ENCODE measurements around the gene CMTM6. TPM values are rescaled to one million over a fixed set of nuclear protein-coding genes. Genes with fewer than 3 reads are reported as not detected.
"Not testable (repeated sequence)": the region's sequence is repeated elsewhere in the genome, so short reads cannot be mapped to it uniquely, and the experiment has no call there.

CMTM6 gene
- total and polyA plus RNA-seq, 10 of the 15 experiments (the other 5 are each of a cell fraction or from before 2014, with no cell fraction given), result 27.1 to 97.3 (median 61.4) TPM

- TF ChIP-seq ZSCAN29 (IDR thresholded peaks at IDR 0.05) (no peak), RFX5 (IDR thresholded peaks at IDR 0.05; ENCODE audit: low read depth, low read length) (no peak), TARDBP (IDR thresholded peaks at IDR 0.05; ENCODE audit: borderline replicate concordance) (no peak), STAT3 (IDR thresholded peaks at IDR 0.05; ENCODE audit: low read depth, low read length) (no peak), ZZZ3 (IDR thresholded peaks at IDR 0.05; ENCODE audit: control insufficient read depth, insufficient read length, low read depth) (no peak), IKZF1 (conservative IDR thresholded peaks at IDR 0.05) (no peak), KLF5 (IDR thresholded peaks at IDR 0.05; ENCODE audit: partially characterized antibody) (no peak), HDAC6 (IDR thresholded peaks at IDR 0.05; ENCODE audit: unreplicated experiment) (no peak), CEBPZ (IDR thresholded peaks at IDR 0.05; ENCODE audit: low read depth, low read length) (no peak), YY1 (IDR thresholded peaks at IDR 0.05; ENCODE audit: low read depth, low read length) (no peak)
Observed at GRCh38 chr3:32522682-32523081, 20.0 kb upstream of the CMTM6 start (continued).

- BruUV-seq (replicated peaks); DNase-seq (ENCODE audit: low read depth, low spot score); in situ Hi-C loops (cut with MboI); H2AFZ ChIP-seq (ENCODE audit: control insufficient read depth, low read depth, low read length); SMC1A ChIA-PET (ENCODE audit: uncharacterized antibody, unreplicated experiment); H3K4me1 ChIP-seq (ENCODE audit: control insufficient read depth, insufficient read depth, low read length); H3K79me2 ChIP-seq (ENCODE audit: control insufficient read depth, insufficient read depth, low read length); H3K4me2 ChIP-seq (ENCODE audit: control insufficient read depth, insufficient read depth); H3K27ac ChIP-seq (ENCODE audit: control insufficient read depth, insufficient read depth); H3K9me3 ChIP-seq (replicated peaks; ENCODE audit: control insufficient read depth, insufficient read depth, low read length); H4K20me1 ChIP-seq (ENCODE audit: control insufficient read depth, insufficient read depth); H3K36me3 ChIP-seq (ENCODE audit: control insufficient read depth in 2 of 2, insufficient read depth in 2 of 2, low read length in 1 of 2); FAIRE-seq; H3K4me3 ChIP-seq; ATAC-seq; H3K9ac ChIP-seq (ENCODE audit: control insufficient read depth, insufficient read depth, low read length); H3K27me3 ChIP-seq (replicated peaks in 1 of 2; ENCODE audit: control insufficient read depth in 2 of 2, insufficient read depth in 2 of 2, low read length in 1 of 2): not testable (repeated sequence)
- POLR2A ChIA-PET, result interaction anchor here (0.7 kb wide), 1 partner anchor 286 kb away, joined by 3 read pairs; no protein-coding TSS in a partner anchor
- intact Hi-C loops (cut with micrococcal nuclease; ENCODE audit: unreplicated experiment), result loop anchor here (10.0 kb wide), 1 partner anchor 266 kb away; no protein-coding TSS in a partner anchor
- RAD21 ChIA-PET (ENCODE audit: unreplicated experiment), result interaction anchor here (1.0 kb wide), 1 partner anchor 51 kb away, joined by 3 read pairs; the partner anchor contains the start of gene DYNC1LI1
- WGBS (ENCODE audit: insufficient coverage, insufficient replicate concordance, low lambda C conversion rate, missing lambda C conversion rate), result 96% methylated on average over 5 of the region's 5 CpGs
- CTCF ChIA-PET, result interaction anchor here (0.7 to 1.0 kb wide), 3 partner anchors 9 to 33 kb away, joined by 3 read pairs; no protein-coding TSS in a partner anchor
Observed at GRCh38 chr3:32518921-32519320, 16.3 kb upstream of the CMTM6 start.

GRCh38 chr3:32516751-32517150 is 14.1 kb upstream of the CMTM6 start:
- H4K20me1 ChIP-seq (ENCODE audit: control insufficient read depth, insufficient read depth); H3K9me3 ChIP-seq (replicated peaks; ENCODE audit: control insufficient read depth, insufficient read depth, low read length); CTCF ChIA-PET; DNase-seq (ENCODE audit: low read depth, low spot score); H3K4me3 ChIP-seq; RAD21 ChIA-PET (ENCODE audit: unreplicated experiment); H3K79me2 ChIP-seq (ENCODE audit: control insufficient read depth, insufficient read depth, low read length); FAIRE-seq; SMC1A ChIA-PET (ENCODE audit: uncharacterized antibody, unreplicated experiment); in situ Hi-C loops (cut with MboI); H3K9ac ChIP-seq (ENCODE audit: control insufficient read depth, insufficient read depth, low read length); H3K4me1 ChIP-seq (ENCODE audit: control insufficient read depth, insufficient read depth, low read length); H3K36me3 ChIP-seq (ENCODE audit: control insufficient read depth in 2 of 2, insufficient read depth in 2 of 2, low read length in 1 of 2); H2AFZ ChIP-seq (ENCODE audit: control insufficient read depth, low read depth, low read length); H3K27me3 ChIP-seq (replicated peaks in 1 of 2; ENCODE audit: control insufficient read depth in 2 of 2, insufficient read depth in 2 of 2, low read length in 1 of 2); BruUV-seq (replicated peaks); H3K27ac ChIP-seq (ENCODE audit: control insufficient read depth, insufficient read depth): not testable (repeated sequence)
- H3K4me2 ChIP-seq (ENCODE audit: control insufficient read depth, insufficient read depth), result 0 out of 2 replicates have a peak overlapping the region, but pooled peaks have one; percentile 55
- WGBS (ENCODE audit: insufficient coverage, insufficient replicate concordance, low lambda C conversion rate, missing lambda C conversion rate), result 19% methylated on average over 9 of the region's 9 CpGs
- POLR2A ChIA-PET, result interaction anchor here (0.7 kb wide), 1 partner anchor 221 kb away, joined by 3 read pairs; no protein-coding TSS in a partner anchor
- intact Hi-C loops (cut with micrococcal nuclease; ENCODE audit: unreplicated experiment), result loop anchor here (10.0 kb wide), 1 partner anchor 268 kb away; no protein-coding TSS in a partner anchor
- ATAC-seq, result peak; percentile 35

Measured in GM12878 (cell line).